T-helper 9 cell (primary cell): ENCODE data around the gene SLC5A11.
"Not testable (repeated sequence)": the region's sequence is repeated elsewhere in the genome, so short reads cannot be mapped to it uniquely, and the experiment has no call there.

Experiments used
- DNase-seq: peaks from one replicate; pipeline ENCODE4 v3.0.0-alpha.2; 2020

Gene SLC5A11

GRCh38 chr16:24858219-24859041 is 12.7 kb downstream of the SLC5A11 start:
- peak; percentile 43 for DNase-seq

- no peak for DNase-seq
Measured at GRCh38 chr16:24861461-24861860, 15.7 kb downstream of the SLC5A11 start.

- no peak for DNase-seq
Measured at GRCh38 chr16:24863582-24864437, 18.0 kb downstream of the SLC5A11 start.

GRCh38 chr16:24869033-24869432 is 23.3 kb downstream of the SLC5A11 start:
- DNase-seq = no peak

- no peak for DNase-seq
Measured at GRCh38 chr16:24871891-24872290, 26.1 kb downstream of the SLC5A11 start.

- DNase-seq = no peak
Measured at GRCh38 chr16:24873028-24873427, 27.3 kb downstream of the SLC5A11 start.

- DNase-seq = no peak
Measured at GRCh38 chr16:24875466-24875865, 29.7 kb downstream of the SLC5A11 start.

- no peak for DNase-seq
Measured at GRCh38 chr16:24876231-24876630, 30.5 kb downstream of the SLC5A11 start.

GRCh38 chr16:24879684-24880083 is 33.9 kb downstream of the SLC5A11 start:
- no peak for DNase-seq

GRCh38 chr16:24883714-24884151 is 38.0 kb downstream of the SLC5A11 start:
- DNase-seq = no peak

GRCh38 chr16:24887472-24887871 is 41.7 kb downstream of the SLC5A11 start:
- no peak for DNase-seq

GRCh38 chr16:24890746-24891145 is 45.0 kb downstream of the SLC5A11 start:
- no peak for DNase-seq

GRCh38 chr16:24896439-24896838 is 50.7 kb downstream of the SLC5A11 start:
- no peak for DNase-seq

- not testable (repeated sequence) for DNase-seq
Measured at GRCh38 chr16:24897522-24897921, 51.8 kb downstream of the SLC5A11 start.

GRCh38 chr16:24900230-24900629 is 54.5 kb downstream of the SLC5A11 start:
- no peak for DNase-seq

GRCh38 chr16:24906199-24906808 is 60.5 kb downstream of the SLC5A11 start:
- no peak for DNase-seq

- DNase-seq = no peak
Measured at GRCh38 chr16:24906901-24907300, 61.1 kb downstream of the SLC5A11 start.

GRCh38 chr16:24908716-24909115 is 63.0 kb downstream of the SLC5A11 start:
- no peak for DNase-seq

GRCh38 chr16:24909856-24910255 is 64.1 kb downstream of the SLC5A11 start:
- no peak for DNase-seq

GRCh38 chr16:24915019-24915418 is 69.3 kb downstream of the SLC5A11 start:
- no peak for DNase-seq

GRCh38 chr16:24915576-24915975 is 69.8 kb downstream of the SLC5A11 start:
- no peak for DNase-seq

- no peak for DNase-seq
Measured at GRCh38 chr16:24917236-24917635, 71.5 kb downstream of the SLC5A11 start.

GRCh38 chr16:24917891-24918290 is 72.1 kb downstream of the SLC5A11 start:
- DNase-seq = no peak
